M059J (cell line): ENCODE measurements around the gene SLC35E1. TPM values are rescaled to one million over a fixed set of nuclear protein-coding genes. Genes with fewer than 3 reads are reported as not detected.
A peak's percentile ranks its signal among the peaks of the same experiment; 100 is the strongest.
"Not testable (repeated sequence)": the region's sequence is repeated elsewhere in the genome, so short reads cannot be mapped to it uniquely, and the experiment has no call there.

Source experiments
- DNase-seq: peaks from one replicate; pipeline ENCODE4 v3.0.0-alpha.2; 2012; ENCODE audit warnings: low read depth
- total RNA-seq: library from RNA; depleted of rRNA; stranded (reverse); fragments of >200 nt; shearing (Covaris generic); gene quantifications from 2 replicates; pipeline ENCODE4 v1.2.3, GENCODE V29; 2014

The SLC35E1 gene
- total RNA-seq, 1 experiment from 2014 or later: 43.5 TPM

DNA sequence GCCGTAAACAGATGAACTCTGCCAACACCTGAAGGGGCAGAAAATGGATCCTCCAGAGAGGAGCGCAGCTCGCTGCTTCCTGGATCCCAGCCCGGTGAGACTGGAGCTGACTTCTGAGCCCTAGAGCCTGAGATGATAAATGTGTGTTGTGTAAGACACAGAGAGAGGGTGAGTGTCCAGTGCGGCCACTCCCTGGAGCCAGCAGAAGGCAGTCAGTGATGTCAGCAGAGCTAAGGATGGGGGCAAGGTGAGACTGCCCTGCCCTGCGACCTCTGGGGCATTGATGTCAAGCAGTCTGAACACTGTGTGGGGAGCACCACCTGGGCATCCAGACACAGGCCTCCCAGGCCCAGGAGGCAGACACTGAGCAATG lies 9.7 kb upstream of the SLC35E1 start:
- no peak for DNase-seq

DNA sequence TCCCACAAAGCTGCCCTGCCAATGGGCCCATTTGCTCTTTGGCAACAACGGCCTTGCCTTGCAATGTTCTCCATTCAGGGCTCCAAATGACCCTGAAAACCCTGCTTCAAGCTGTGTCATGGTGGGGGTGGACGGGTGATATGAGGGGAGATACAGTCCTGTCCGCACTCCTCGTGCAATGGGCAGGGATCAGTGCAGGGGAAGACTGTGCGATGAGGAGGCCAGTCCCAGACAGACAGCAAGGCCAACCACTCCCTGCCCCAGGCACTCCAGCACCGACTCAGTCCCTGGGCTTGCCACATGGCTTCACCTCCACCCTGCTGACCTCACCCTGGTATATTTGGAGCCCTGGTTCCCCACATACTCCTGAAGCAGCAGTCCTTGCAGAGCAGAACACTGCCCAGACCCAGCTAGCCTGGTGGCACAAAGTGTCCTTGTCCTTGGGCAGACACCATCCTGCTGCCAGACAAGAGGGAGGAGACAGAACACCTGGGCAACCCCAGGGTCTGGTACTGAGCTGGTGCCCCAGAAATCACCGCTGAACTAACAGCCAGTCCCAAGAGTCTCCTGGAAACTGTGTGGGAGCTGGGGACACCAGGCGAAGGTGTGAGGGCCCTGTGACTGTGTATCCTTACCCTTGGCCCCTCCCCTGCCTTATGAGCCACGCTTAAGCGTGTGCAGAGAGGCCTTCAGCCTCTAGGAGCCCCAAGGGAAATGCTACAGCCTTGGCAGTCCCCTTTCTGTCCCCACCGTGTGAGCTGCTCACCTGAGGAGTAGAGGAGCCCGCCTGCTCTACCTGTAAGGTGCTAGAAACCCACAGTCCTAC lies 9.1 kb upstream of the SLC35E1 start:
- no peak for DNase-seq

DNA sequence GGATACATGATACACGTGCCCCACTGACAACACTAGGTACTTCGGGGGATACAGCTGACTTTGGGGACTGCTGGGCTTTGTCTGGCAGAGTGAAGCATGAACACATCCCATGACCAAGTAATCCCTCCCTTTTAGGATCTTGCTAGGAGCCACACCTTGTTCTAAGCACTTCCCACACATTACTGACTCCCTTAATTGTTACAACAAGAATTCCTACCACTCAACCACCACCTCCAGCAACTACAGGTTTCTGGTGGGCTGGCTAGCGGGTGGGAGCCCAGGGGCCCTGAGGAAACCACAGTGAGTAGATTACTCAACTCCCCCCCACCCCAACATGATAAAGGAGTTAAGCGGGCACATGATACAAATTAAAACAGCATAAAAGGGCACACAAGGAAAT lies 7.2 kb upstream of the SLC35E1 start:
- DNase-seq: no peak

- no peak for DNase-seq
These were observed 5.3 kb upstream of the SLC35E1 start for GRCh38 chr19:16577531-16577985.

DNA sequence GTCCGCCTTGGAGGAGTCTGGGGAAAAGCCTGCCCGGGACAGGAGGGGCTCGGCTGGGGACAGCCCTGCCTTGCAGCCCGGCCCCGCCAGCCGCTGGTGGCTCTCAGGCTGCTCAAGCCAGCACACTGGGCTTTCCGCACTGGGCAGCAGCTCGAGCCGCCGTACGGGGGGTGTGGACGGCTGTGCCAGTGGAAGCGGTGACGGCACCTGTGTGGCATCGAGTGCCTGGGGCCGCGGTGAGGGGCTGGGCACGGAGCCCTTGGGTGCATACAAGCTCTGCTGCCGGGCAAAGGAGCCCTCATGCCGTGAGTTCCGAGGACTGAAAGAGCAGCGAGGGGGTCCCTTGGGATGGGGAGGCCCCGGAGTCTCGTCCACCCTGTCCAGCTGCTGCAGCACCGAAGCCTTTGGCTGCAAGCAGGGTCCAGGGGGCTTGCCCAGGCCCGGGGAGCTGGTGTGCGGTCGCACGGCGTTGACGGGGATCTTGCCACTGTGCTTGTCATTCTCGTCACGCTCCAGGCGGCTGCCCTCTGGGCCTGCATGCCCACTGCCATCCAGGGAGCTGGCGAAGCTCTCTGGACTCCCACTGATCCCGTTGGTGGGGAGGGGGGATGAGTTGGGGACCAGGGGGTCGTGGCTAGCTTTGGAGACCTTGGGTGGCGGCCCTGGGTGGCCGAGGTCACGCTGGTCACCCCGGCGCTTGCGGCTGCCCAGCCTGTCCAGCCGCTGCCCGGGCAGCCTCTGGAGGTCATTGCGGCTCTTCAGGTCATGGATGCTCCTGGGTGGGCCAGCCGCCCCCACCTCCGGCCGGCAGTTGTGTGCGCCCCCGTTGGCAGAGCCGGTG lies 4.7 kb upstream of the SLC35E1 start:
- DNase-seq: no peak

DNA sequence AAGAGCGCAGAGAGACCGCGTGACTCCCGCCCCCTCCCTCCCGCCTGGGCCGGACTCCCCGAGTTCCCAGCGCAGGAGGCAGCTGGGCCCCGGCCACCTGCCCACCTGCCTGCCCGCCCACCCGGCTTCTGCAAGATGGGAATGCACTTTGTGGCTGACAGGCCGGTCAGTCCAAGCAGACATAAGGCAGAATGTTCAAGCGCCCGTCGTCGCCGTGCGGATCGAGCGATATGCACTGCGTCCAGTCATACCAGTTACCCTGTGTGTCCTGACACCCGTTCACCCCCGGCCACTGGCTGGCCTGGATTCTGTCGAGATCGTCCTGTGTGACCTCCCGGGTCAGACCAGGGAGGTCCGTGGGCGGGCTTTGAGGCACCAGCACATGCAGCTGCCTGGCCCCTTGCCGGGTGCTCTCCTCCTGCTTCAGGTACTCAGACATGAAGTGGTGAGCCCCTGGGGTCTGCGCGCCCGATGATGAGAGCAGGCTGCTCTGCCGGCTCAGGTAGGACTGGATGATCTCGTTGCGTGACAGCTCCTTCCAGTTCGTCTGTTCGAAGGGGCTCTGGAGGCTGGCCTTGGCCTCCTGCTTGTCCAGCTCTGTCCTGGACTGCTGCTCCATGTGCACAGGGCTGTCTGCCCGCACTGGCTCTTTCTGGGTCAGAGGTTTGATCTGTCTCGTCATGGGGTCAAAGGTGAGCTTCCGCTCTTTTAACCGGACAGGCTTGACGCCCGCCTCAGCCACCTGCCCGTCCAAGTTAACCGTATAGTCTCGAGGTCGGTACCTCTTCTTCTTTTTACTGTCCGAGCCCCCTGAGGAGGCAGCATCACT lies 3.9 kb upstream of the SLC35E1 start:
- DNase-seq: no peak

- DNase-seq: no peak
These were observed 3.1 kb upstream of the SLC35E1 start for GRCh38 chr19:16575282-16575681.

DNA sequence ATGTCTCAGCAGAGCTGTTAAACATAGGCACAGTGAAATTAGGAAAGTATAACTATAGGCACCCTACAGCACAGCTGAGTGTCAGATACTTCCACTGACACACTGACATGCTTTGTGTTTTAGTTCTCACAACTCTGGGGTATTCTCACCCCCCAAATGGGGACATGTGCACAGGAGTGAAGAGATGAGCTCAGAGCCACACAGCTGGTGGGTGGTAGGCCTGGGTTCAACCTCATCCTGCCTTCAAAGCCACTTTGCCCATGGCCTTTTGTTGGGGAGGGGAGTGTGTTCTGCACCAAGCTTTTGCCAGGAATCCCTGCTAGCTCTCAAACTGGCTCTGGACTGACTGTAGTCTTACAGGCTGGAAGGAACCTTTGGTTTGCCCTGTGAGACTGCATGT lies 1.7 kb upstream of the SLC35E1 start:
- no peak for DNase-seq

GRCh38 chr19:16573296-16573695 lies 1.1 kb upstream of the SLC35E1 start:
- DNase-seq: no peak

DNA sequence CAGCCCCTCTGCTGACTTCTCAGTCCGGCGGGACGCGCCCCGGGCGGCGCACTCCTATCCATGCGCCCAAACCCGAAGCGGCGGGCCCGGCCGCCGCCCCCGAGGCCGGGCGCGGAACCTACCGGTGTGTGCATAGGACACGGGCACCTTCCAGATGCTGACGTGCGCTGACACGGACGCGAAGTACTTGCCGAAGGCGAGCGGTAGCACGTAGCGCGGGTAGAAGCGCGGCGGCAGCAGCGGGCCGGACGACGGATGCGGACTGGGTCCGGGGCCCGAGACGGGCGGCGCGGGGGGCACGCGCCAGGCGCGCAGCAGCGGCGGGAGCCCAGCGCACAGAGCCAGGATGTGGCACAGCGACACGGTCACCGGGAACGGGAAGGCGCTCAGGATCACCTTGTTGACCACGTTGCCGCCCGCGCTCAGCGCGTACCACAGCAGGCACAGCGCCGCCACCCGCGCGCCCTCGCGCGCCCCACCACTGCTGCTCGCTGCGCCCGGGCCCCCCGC lies 338 bp downstream of the SLC35E1 start:
- DNase-seq: peak; percentile 26

GRCh38 chr19:16571283-16571682 lies 932 bp downstream of the SLC35E1 start:
- DNase-seq: peak; percentile 58

- no peak for DNase-seq
These were observed 2.5 kb downstream of the SLC35E1 start for GRCh38 chr19:16569609-16570320.

GRCh38 chr19:16566702-16567101 lies 5.5 kb downstream of the SLC35E1 start:
- DNase-seq: no peak

DNA sequence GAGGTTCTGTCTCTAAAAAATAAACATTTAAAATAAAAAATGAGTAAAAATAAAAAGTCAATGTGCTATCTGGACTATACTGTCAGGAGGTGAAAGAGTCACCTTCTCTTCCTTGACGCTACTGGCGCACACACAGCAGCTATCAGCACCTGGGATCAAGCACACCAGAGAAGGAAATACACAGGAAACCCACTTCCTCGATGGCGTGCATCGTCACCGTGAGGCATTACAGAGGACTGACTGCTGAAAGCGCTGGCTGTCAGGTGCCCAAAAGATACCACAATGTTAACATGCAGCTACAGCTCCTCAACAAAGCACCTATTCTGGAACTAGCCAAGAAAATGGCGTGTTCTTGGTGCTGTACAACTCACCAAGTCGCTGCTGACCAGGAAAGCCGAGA lies 6.1 kb downstream of the SLC35E1 start:
- DNase-seq: no peak

DNA sequence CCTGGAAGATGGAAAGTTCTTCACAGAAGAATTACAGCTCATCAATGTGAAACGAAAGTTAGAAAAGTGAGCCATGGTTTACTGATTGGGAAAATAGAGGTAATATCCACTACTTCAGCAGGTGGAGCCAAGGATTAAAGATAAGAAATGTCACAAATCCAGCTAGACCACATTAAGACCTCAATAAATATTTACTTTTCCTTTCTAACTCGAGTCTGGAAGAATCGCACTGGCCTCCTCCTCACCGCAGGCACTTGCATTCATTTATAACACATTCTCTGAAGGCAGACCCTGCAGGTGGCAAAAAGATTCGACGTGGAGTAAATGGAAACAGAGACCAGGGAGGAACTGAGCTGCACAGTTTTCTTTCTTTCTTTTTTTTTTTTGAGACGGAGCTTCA lies 7.4 kb downstream of the SLC35E1 start:
- DNase-seq: no peak

GRCh38 chr19:16562608-16563025 lies 9.6 kb downstream of the SLC35E1 start:
- DNase-seq: no peak

- no peak for DNase-seq
These were observed 10.8 kb downstream of the SLC35E1 start for GRCh38 chr19:16561382-16561781.

DNA sequence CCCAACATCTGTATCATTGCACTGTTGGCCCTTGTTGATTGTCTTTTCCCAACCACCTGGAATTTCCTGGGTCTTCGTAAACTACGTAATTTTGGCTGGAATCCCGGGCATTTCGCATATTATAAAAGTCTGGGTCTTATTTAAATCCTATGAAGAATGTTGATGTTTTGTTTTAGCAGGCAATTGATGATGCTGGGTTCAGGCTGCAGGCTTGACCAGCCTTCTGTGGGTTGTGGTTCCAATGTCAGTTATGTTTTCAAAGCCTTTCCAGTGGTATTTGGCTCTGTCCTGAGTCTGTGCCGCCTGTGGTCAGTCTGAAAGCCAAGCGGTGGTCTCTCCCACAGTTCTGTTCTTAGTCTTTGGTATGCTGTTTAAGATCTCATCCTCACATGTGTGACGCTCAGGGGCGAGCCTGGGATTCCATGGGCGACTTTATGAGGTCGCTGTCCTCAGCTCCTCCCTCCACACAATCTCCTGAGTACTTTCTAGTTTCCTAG lies 12.4 kb downstream of the SLC35E1 start:
- DNase-seq: no peak

- no peak for DNase-seq
These were observed 17.4 kb downstream of the SLC35E1 start for GRCh38 chr19:16554776-16555175.

- DNase-seq: not testable (repeated sequence)
These were observed 20.3 kb downstream of the SLC35E1 start for GRCh38 chr19:16551902-16552301.

- DNase-seq: no peak
These were observed 23.3 kb downstream of the SLC35E1 start for GRCh38 chr19:16548956-16549355.
